CD4-positive, alpha-beta T cell (primary cell): ENCODE data around the gene UBE3B. TPM values are rescaled to one million over a fixed set of nuclear protein-coding genes. Genes with fewer than 3 reads are reported as not detected.

Source experiments
- ATAC-seq: fragments of 200-7000 bp; cut with Tn5 transposase; one replicate; pipeline ENCODE4 v1.10.0; 2022; ENCODE audit warnings: mild to moderate bottlenecking; ENCODE audit not compliant: poor library complexity
- CTCF ChIA-PET: fragments of 350-600 bp; sonication (Branson Sonifier 250); formaldehyde crosslinking; loops from one replicate; lab custom pipeline; 2021; ENCODE audit warnings: antibody characterized with exemption, inconsistent platforms; lab: Charles Lee
- POLR2A ChIA-PET: fragments of 350-600 bp; sonication (Branson Sonifier 250); formaldehyde crosslinking; loops from one replicate; lab custom pipeline; 2021; ENCODE audit warnings: antibody characterized with exemption, inconsistent platforms; lab: Charles Lee
- DNase-seq, 14 experiments: peaks; one replicate each; pipeline ENCODE4 v3.0.0-alpha.2; 2013 to 2020; ENCODE audit warnings: mixed read lengths in 2 of 14
- H3K27ac ChIP-seq, 2 donors: one replicate each; pipeline versions ENCODE4 v1.5.1 to v1.7.0; 2013; ENCODE audit warnings: low read length in 2 of 2, low read depth in 1 of 2, mild to moderate bottlenecking in 1 of 2
- H3K27me3 ChIP-seq, 2 experiments: 1 replicate in 1 of 2; 2 replicates in 1 of 2; pipeline versions ENCODE4 v1.6.1 to v1.7.0; 2013; ENCODE audit warnings: low read length in 2 of 2, control low read depth in 1 of 2, mild to moderate bottlenecking in 1 of 2, moderate library complexity in 1 of 2; ENCODE audit not compliant: insufficient read depth in 2 of 2, control insufficient read depth in 1 of 2
- H3K36me3 ChIP-seq: one replicate; pipeline ENCODE4 v1.6.1; 2013; ENCODE audit warnings: low read length, control low read depth; ENCODE audit not compliant: insufficient read depth
- H3K4me1 ChIP-seq: one replicate; pipeline ENCODE4 v1.6.1; 2013; ENCODE audit warnings: low read length, control low read depth; ENCODE audit not compliant: insufficient read depth
- H3K4me3 ChIP-seq: one replicate; pipeline ENCODE4 v1.5.1; 2013; ENCODE audit warnings: mild to moderate bottlenecking, low read length, moderate library complexity
- H3K9me3 ChIP-seq, 2 experiments: 1 replicate in 1 of 2; 2 replicates in 1 of 2; pipeline versions ENCODE4 v1.6.1 to v1.7.0; 2013; ENCODE audit warnings: low read length in 2 of 2, mild to moderate bottlenecking in 2 of 2, control low read depth in 1 of 2, moderate library complexity in 1 of 2; ENCODE audit not compliant: control insufficient read depth in 1 of 2, insufficient read depth in 1 of 2
- H3K27ac Mint-ChIP-seq: one replicate; pipeline ENCODE4 v1.8.0; 2020; ENCODE audit warnings: mixed read lengths
- H3K27me3 Mint-ChIP-seq: one replicate; pipeline ENCODE4 v1.8.0; 2021; ENCODE audit warnings: mixed read lengths
- H3K36me3 Mint-ChIP-seq: one replicate; pipeline ENCODE4 v1.8.0; 2021; ENCODE audit warnings: low read depth, mixed read lengths
- H3K4me1 Mint-ChIP-seq: one replicate; pipeline ENCODE4 v1.8.0; 2021; ENCODE audit warnings: low read depth, mixed read lengths
- H3K4me3 Mint-ChIP-seq: one replicate; pipeline ENCODE4 v1.8.0; 2020; ENCODE audit warnings: mild to moderate bottlenecking, mixed read lengths
- H3K9me3 Mint-ChIP-seq: one replicate; pipeline ENCODE4 v1.8.0; 2020; ENCODE audit warnings: mixed read lengths
- CTCF ChIP-seq: fragments of 200-600 bp; IDR thresholded peaks from one replicate; pipeline ENCODE4 v1.8.0; 2022; ENCODE audit warnings: antibody characterized with exemption, mild to moderate bottlenecking
- intact Hi-C, 2 experiments: fragments of 100-400 bp; cut with DNase I in 1 of 2; cut with micrococcal nuclease in 1 of 2; formaldehyde crosslinking; loops; one replicate each; pipeline versions ENCODE4 v1.15.1 to v1.9.0; 2023 to 2025; cut with DNase I, micrococcal nuclease
- total RNA-seq, 174 experiments: library from RNA in 2 of 174; stranded (reverse) in 2 of 174; gene quantifications; one replicate each; pipeline ENCODE4 v1.2.3 and lab custom pipeline; 2021 to 2026

UBE3B gene
- total RNA-seq, 2 experiments from 2014 or later, result 17.2 to 19.9 TPM

- CTCF ChIA-PET, result no interaction called here
- Histone ChIP-seq H3K27ac (no peak overlapping the region), H3K27me3 (no peaks in the 10 kb centered on the region), H3K36me3 (peaks cover 68% of the 10 kb centered on the region), H3K4me3 (no peak overlapping the region), H3K9me3 (no peaks in the 10 kb centered on the region), H3K4me1 (no peaks in the 10 kb centered on the region)
- Mint-ChIP-seq H3K9me3 (no peaks in the 10 kb centered on the region), H3K36me3 (peaks cover 63% of the 10 kb centered on the region), H3K27ac (no peak overlapping the region), H3K27me3 (no peaks in the 10 kb centered on the region), H3K4me3 (no peak overlapping the region), H3K4me1 (peaks cover 6% of the 10 kb centered on the region)
- POLR2A ChIA-PET, result no interaction called here
- no peak for DNase-seq
- no peak for ATAC-seq
- intact Hi-C loops, result loop anchor here in 1 of 2 experiments (5.0 to 10.0 kb wide), 8 partner anchors 298 to 1895 kb away; partner anchors contain the start of genes ANKRD13A, ATP2A2, FICD and GIT2
- TF ChIP-seq CTCF, result no peak
These were observed 102.2 kb downstream of the UBE3B start for GRCh38 chr12:109579639-109580038.

GRCh38 chr12:109580272-109580671 is 102.8 kb downstream of the UBE3B start:
- intact Hi-C loops, result no loop called here
- no peaks in the 10 kb centered on the region for H3K4me1 Mint-ChIP-seq

GRCh38 chr12:109580684-109581333 is 103.4 kb downstream of the UBE3B start:
- Histone ChIP-seq H3K36me3 (peaks cover 64% of the 10 kb centered on the region), H3K27ac (no peak overlapping the region), H3K27me3 (no peaks in the 10 kb centered on the region), H3K4me1 (no peaks in the 10 kb centered on the region), H3K9me3 (no peaks in the 10 kb centered on the region), H3K4me3 (no peak overlapping the region)
- no peaks in the 10 kb centered on the region for H3K9me3 Mint-ChIP-seq
- TF ChIP-seq CTCF, result no peak
- DNase-seq, result no peak
- H3K4me1 Mint-ChIP-seq, result no peaks in the 10 kb centered on the region
- no peak overlapping the region for H3K27ac Mint-ChIP-seq
- intact Hi-C loops, result no loop called here
- ChIA-PET CTCF (no interaction called here), POLR2A (no interaction called here)
- no peaks in the 10 kb centered on the region for H3K27me3 Mint-ChIP-seq
- no peak for ATAC-seq
- peaks cover 63% of the 10 kb centered on the region for H3K36me3 Mint-ChIP-seq
- no peak overlapping the region for H3K4me3 Mint-ChIP-seq

More at GRCh38 chr12:109580272-109580671, 102.8 kb downstream of the UBE3B start:
- no peak for TF ChIP-seq CTCF
- ChIA-PET CTCF (no interaction called here), POLR2A (no interaction called here)
- no peaks in the 10 kb centered on the region for H3K27me3 Mint-ChIP-seq
- Histone ChIP-seq H3K4me3 (no peak overlapping the region), H3K27ac (no peak overlapping the region), H3K4me1 (no peaks in the 10 kb centered on the region), H3K27me3 (no peaks in the 10 kb centered on the region), H3K9me3 (no peaks in the 10 kb centered on the region), H3K36me3 (peaks cover 68% of the 10 kb centered on the region)
- H3K4me3 Mint-ChIP-seq, result no peak overlapping the region
- H3K9me3 Mint-ChIP-seq, result no peaks in the 10 kb centered on the region
- H3K36me3 Mint-ChIP-seq, result peaks cover 67% of the 10 kb centered on the region
- no peak for DNase-seq
- H3K27ac Mint-ChIP-seq, result no peak overlapping the region
- ATAC-seq, result no peak
